ENCODE data around the gene MAP3K7CL.

Gene MAP3K7CL

GRCh38 chr21:29104239-29104708 is 26.2 kb upstream of the MAP3K7CL start:
- no peaks in the 10 kb centered on the region for H3K36me3 Mint-ChIP-seq (ENCODE audit: low read depth)
- no peak for TF ChIP-seq CTCF (IDR thresholded peaks at IDR 0.05; ENCODE audit: unreplicated experiment in 3 of 3)
- H3K4me1 Mint-ChIP-seq: peaks cover 20% of the 10 kb centered on the region
- H3K9me3 Mint-ChIP-seq: no peaks in the 10 kb centered on the region
- H3K27me3 Mint-ChIP-seq (ENCODE audit: low read depth): peaks cover 3% of the 10 kb centered on the region
- H3K4me3 Mint-ChIP-seq: no peak overlapping the region
- peak overlapping the region; percentile 56 to 84 (median 70) for H3K27ac Mint-ChIP-seq

- Mint-ChIP-seq H3K27ac (peak overlapping the region in 2 of 3 experiments; percentile 5 to 7), H3K9me3 (no peaks in the 10 kb centered on the region), H3K4me3 (no peak overlapping the region), H3K27me3 (ENCODE audit: low read depth) (no peaks in the 10 kb centered on the region), H3K4me1 (peaks cover 30% of the 10 kb centered on the region), H3K36me3 (ENCODE audit: low read depth) (no peaks in the 10 kb centered on the region)
- no peak for TF ChIP-seq CTCF (IDR thresholded peaks at IDR 0.05; ENCODE audit: unreplicated experiment in 3 of 3)
These were observed 25.2 kb upstream of the MAP3K7CL start for GRCh38 chr21:29105218-29105617.

DNA sequence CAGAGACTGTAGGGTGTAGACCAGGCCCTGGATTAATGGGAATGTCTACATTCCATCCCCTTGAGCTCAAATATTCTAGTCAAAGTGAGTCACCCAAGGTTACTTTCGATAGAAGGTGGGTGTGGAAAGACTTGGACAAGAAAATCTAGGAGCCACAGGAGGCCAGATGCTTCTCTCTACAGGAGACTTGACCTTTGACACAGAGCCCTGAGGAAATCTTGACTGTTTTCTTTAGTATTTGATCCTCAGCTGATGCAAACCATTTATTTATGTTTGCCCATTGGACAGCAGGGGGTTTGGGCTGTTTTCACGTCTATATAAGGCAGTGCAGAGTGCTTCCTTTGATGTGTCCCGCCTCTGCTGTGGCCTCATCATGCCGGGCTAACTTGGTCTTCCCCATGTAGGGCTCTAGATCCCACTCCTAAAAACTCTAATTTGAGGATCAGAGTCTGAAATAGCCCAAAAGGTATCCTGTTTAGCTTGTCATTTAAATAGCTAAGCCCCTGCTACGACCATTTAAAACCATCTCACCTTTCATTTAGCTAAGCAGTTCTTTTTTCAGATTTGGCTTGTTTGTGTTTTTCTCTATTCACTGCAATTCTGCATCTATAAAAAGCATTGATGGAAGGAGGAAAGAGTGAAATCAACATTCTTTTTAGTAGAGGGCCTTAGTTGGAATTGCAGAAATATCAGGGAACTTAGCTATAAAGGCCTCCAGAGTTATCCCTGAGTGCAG is 15.5 kb upstream of the MAP3K7CL start:
- no peak overlapping the region for H3K4me3 Mint-ChIP-seq
- peaks cover 17% of the 10 kb centered on the region for H3K4me1 Mint-ChIP-seq
- H3K27me3 Mint-ChIP-seq (ENCODE audit: low read depth): no peaks in the 10 kb centered on the region
- no peak overlapping the region for H3K27ac Mint-ChIP-seq
- H3K9me3 Mint-ChIP-seq: no peaks in the 10 kb centered on the region
- no peak for TF ChIP-seq CTCF (IDR thresholded peaks at IDR 0.05; ENCODE audit: unreplicated experiment in 3 of 3)
- H3K36me3 Mint-ChIP-seq (ENCODE audit: low read depth): no peaks in the 10 kb centered on the region

DNA sequence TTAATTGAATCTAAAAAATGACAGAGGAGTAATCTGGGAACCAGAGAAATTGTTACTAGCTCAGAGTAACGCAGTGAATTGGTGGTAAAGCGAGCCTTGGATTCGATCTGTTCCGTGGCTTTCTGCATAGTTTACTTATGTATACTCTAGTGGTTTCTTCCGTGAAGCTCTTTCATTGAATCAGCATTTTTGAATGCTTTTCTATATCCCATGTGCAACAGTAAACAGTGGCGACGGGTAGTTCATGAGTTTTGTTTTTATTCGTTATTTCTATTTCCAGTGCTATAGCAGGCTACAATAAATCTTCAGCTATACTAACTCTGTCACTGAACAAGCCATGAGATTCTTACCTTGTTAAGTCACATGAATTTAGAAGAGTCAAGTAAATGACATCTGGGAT is 14.5 kb upstream of the MAP3K7CL start:
- no peaks in the 10 kb centered on the region for H3K9me3 Mint-ChIP-seq
- no peak for TF ChIP-seq CTCF (IDR thresholded peaks at IDR 0.05; ENCODE audit: unreplicated experiment in 3 of 3)
- H3K4me3 Mint-ChIP-seq: no peak overlapping the region
- no peaks in the 10 kb centered on the region for H3K27me3 Mint-ChIP-seq (ENCODE audit: low read depth)
- H3K36me3 Mint-ChIP-seq (ENCODE audit: low read depth): no peaks in the 10 kb centered on the region
- H3K27ac Mint-ChIP-seq: no peak overlapping the region
- peaks cover 12% of the 10 kb centered on the region for H3K4me1 Mint-ChIP-seq

GRCh38 chr21:29117372-29117955 is 13.0 kb upstream of the MAP3K7CL start:
- H3K36me3 Mint-ChIP-seq (ENCODE audit: low read depth): no peaks in the 10 kb centered on the region
- no peak overlapping the region for H3K4me3 Mint-ChIP-seq
- no peaks in the 10 kb centered on the region for H3K9me3 Mint-ChIP-seq
- TF ChIP-seq CTCF (IDR thresholded peaks at IDR 0.05; ENCODE audit: unreplicated experiment in 3 of 3): no peak
- H3K27me3 Mint-ChIP-seq (ENCODE audit: low read depth): no peaks in the 10 kb centered on the region
- H3K4me1 Mint-ChIP-seq: peaks cover 12% of the 10 kb centered on the region
- H3K27ac Mint-ChIP-seq: no peak overlapping the region

- Mint-ChIP-seq H3K4me1 (peaks cover 7% of the 10 kb centered on the region), H3K27me3 (ENCODE audit: low read depth) (no peaks in the 10 kb centered on the region), H3K36me3 (ENCODE audit: low read depth) (no peaks in the 10 kb centered on the region), H3K4me3 (no peak overlapping the region), H3K27ac (no peak overlapping the region), H3K9me3 (no peaks in the 10 kb centered on the region)
- TF ChIP-seq CTCF (IDR thresholded peaks at IDR 0.05; ENCODE audit: unreplicated experiment in 3 of 3): no peak
These were observed 8.7 kb upstream of the MAP3K7CL start for GRCh38 chr21:29121759-29122158.
